Right kidney (tissue), 1 donor: ENCODE results near the gene ATP2B3.

Experiments used
- DNase-seq: peaks from one replicate; pipeline ENCODE4 v3.0.0-alpha.2; 2016

The ATP2B3 gene

DNA sequence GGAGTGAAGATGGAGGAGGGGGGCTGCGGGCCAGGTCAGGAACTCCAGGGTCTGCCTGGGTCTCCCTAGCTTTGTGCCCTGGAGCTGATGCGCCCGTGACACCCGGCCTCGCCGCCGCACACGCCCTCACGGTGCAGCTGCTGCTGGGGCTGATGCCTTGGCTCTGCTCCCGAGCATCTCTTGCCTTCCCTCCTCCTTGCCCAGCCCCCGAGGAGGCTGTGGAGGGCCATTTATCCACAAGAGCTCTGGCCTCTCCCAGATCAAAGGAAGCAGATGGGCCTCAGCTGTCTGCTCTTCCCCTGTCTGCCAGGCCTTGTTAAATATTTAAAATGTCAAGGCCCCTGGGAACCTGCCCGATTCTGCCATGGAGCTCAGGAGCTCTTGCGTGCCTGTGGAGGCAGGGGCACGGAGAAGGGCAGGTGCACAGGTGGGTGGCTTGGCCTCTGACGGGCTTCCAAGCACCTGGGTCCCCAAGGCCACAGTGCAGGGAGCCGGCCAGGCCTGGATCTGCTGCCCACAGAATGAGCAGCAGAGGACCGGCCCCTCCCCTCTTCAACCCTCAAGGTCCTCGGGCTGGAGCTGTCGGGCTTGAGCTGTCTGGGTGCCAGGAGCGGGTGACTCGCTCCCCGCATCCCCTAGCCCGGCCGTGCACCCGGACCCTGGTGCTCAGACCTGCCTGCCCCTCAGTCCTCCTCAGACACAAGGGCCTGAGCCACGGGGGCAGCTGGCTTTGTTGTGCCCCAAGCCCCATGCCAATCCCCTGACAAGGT is 20.3 kb downstream of the ATP2B3 start:
- no peak for DNase-seq

DNA sequence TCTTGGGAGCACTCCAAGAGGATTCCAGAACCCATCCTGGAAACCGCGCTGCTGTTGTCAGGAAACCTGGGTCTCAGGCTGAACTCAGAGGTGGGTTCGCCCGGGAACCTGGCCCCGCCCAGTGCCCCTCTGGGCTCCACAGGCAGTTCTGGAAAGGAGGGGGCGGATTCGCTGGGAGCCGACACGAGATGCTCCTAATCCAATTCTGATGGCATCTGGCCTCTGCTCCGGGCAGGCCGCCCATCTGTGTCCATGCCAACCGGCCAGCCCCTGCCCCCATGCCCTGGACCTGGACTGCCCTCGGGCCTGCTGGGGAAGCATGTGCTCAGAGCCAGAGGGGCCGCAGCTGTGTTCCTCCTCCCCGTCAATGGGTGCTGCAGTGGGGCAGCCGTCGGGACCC is 21.0 kb downstream of the ATP2B3 start:
- no peak for DNase-seq

DNA sequence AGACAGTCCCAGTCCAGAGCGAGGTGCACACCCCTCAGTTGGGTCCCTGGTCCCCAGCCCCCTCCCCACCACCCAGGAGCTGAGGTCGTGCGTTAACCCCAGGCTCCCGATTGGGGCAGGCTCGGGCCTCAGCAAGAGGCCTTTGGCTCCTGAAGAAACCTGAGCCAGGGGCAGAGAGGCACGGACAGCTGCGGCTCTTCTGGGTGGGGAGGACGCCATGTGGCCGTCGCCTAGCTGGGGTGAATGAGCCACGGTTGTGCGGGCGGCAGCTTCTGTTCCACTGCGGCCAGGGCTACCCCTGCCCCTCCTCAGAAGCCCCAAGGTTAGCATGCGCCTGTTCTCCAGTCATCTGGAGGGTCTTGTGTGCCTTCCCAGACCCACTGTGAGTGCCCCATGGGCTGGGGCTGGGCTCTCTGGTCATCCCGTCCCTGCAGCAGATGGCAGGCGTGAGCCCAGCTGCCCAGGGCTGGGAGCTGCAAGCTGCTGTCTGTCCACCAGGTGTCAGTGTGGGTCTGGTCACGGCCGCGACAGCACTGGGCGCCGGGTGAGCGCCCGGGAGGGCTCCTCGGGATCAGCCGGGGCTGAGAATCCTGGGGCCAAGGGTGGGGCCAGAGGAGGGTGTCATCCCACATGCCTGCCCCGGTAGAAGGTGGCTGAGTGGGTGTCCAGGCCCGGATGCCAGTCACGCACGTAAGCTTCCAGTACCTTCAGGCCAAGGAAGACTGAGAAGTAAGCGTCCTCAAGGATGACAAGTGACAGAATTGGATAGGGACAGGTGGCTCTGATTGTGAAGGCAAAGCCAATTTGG is 21.9 kb downstream of the ATP2B3 start:
- DNase-seq, result peak; percentile 59

DNA sequence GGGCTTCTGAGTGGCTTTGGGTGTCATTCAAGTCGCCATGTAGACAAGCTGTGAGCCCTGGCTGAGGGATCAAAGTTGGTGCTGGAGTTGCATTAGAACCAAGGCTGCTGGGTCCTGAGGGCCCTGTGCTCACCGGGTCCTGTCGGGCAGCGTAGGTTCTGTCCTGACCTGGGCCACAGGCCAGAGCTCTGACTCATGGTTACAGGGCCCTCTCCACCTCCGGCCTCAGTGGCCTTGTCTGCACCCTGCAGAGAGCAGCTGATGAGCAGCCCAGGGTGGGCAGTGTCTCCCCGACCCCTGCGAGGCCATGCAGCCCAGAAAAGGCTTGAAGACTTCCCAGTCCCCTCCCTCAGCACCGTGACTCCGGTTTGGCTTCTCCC is 22.5 kb downstream of the ATP2B3 start:
- no peak for DNase-seq

DNA sequence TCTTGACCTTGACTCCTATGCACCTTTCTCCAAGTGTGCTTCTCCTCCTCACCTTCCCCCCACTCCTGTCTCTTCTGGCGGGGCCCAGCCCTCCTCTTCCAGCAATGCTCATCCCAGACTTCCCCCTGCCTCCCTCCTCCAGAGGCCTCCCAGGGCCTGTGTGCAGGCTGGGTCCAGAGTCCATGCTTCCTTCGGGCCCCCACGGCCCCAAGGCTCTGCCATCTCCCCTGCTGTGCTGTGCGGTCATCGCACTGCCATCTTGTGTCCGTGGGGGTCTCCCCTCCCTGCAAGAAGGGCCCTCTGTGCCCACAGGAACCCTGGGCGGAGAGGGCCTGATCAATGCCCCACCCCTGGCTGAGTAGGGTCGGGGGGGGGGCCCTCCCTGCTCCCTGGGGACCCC is 27.3 kb downstream of the ATP2B3 start:
- DNase-seq, result no peak

DNA sequence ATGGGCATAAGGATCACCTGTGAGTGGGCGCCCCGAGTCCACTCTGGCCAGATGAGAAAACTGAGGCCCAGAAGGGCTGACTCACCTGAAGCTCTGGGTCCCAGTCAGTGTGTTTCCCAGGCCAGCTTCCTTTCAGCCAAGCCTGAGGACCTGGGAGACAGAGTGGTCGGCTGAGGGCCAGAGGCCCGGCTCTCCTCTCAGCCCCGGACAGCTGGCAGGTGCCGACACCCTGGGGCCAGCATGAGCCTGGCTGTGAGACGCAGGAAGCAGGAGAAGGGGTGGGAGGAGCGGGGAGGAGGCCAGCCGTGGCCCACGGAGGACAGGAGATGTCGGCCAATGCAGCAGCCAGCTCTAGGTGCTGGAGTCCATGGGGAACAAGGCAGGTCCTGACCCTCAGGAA is 28.9 kb downstream of the ATP2B3 start:
- DNase-seq, result no peak

DNA sequence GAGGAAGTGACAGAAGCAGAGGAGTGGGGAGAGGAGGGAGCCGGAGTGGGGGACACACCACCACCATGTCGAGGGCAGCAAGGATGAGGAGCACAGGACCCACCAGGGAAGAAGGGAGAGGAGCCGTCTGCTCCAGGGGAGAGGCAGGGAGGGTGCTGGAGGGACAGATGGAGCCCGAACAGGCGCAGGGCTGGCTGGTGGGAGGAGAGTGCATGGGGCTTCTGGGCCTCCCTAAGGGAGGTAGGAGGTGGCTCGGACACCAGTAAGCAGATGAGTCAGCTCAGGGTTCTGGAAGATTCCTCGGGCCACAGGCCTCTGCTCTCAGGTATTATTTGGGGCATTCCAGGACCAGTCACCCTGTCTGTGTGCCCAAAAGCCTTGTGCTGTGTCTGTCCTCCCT is 29.8 kb downstream of the ATP2B3 start:
- no peak for DNase-seq

DNA sequence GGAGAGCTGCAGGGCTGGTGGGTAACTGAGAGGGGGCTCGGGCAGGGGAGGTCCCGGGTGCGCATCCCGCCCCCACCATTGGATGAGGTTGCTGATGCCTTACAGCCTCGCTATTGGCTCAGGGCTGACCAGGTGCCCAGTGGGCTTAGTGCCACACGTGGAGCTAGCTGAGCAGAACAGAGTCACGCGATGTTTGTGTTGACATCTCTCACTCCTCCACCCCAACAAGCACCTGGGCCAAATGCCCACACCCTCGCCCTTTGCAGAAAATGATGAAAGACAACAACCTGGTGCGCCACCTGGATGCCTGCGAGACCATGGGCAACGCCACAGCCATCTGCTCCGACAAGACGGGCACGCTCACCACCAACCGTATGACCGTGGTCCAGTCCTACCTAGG is 31.8 kb downstream of the ATP2B3 start:
- DNase-seq, result no peak

DNA sequence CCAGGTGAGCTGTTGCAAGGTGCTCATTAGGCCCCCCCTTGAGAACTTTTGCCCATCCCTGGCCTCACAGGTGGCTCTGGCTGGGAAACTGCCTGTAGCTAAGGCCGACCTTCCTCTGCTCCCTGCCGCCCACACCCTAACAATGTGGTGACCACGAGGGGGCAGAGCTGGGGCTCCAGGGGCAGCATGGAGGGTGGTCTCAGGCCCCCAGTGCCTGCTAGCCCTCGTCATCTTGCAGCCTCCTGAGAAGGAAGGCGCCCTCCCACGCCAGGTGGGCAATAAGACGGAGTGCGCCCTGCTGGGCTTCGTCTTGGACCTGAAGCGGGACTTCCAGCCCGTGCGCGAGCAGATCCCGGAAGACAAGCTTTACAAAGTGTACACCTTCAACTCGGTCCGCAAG is 32.4 kb downstream of the ATP2B3 start:
- no peak for DNase-seq

DNA sequence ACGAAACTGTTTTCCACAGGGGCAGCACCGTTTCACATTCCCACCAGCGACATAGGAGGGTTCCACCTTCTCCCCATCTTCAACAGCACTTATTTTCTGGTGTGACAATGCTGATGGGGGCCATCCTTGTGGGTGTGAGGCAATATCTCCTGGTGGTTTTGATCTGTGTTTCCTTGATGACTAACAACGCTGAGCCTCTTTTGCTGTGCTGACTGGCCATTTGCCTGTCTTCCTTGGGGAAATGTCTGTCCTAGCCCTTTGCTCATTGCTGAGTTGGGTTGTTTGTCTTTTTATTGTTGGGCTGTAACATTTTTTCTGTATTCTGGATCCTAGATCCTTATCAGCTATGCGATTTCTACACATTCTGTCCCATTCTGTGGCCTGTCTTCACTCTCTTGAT is 33.7 kb downstream of the ATP2B3 start:
- DNase-seq, result no peak

DNA sequence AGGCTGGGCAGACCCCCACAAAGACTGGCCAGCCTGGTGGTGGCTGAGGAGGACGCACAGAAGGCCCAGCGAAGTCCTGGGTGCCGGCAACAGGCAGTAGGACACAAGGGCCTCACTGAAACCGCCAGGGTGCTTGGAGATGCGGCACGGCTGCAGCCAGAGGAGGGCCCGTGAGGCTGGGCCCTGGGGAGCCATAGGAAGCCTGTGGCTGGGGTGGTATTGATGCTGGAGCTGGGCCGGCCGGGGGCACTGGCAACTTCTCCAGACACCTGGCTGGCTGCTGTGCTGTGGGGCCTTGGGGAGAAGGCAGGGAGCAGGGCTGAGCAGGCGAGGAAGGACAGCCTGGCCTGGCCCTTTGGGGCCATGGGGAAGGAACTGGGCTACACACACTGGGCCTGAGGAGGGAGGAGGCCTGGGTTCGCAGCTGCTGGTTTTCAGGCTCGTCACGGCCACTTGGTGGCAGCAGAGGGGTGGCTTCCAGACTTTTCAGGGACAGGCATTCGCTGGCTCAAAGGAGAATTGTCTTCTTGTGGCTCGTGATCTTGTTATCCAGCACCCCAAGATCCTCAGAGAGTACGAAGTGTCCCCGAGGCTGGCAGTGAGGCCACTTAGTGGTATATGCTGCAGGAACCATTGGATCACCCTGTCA is 37.2 kb downstream of the ATP2B3 start:
- peak; percentile 42 for DNase-seq

DNA sequence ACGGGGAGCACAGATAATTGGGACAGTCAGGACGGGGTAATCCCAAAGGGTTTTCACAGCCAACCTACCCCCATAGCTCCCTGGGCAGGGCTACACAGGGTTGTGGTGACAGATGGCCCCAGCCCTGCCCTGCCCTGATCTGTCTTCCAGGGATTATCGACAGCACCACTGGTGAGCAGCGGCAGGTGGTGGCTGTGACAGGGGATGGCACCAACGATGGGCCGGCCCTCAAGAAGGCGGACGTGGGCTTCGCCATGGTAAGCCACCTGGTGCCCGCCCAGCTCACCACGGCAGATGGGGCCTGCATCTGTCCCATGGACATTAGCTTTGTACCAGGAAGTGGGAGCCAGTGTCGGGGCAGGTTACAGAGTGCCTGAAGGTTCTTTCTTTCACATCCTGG is 39.3 kb downstream of the ATP2B3 start:
- DNase-seq, result no peak

DNA sequence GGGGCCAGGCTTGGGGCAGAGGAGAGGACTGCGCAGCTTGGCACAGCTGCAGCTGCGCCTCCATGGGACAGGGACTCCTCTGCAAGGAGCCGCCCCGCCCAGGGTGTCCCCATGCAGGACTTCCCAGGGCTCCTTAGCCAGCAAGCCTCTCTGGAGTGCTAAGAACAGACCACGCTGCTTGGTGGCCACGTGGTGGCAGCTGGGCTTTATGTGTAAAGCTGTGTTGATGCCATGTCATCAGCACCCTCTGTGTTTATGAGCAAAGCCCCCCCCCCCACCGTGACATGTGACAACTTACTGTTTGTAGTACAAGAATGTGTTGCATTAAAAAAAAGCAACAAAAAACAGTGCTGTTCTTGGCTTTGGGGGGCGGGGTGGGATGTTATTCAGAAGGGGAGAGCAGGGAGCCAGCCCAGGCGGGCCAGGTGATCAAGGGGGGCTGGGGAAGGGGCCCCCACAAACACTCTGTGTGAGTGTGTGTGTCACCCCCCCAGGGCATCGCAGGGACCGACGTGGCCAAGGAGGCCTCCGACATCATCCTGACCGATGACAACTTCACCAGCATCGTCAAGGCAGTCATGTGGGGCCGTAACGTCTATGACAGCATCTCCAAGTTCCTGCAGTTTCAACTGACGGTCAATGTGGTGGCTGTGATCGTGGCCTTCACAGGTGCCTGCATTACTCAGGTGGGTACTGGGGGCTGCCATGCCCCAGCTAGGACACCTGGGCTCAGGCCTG is 40.3 kb downstream of the ATP2B3 start:
- DNase-seq, result no peak

DNA sequence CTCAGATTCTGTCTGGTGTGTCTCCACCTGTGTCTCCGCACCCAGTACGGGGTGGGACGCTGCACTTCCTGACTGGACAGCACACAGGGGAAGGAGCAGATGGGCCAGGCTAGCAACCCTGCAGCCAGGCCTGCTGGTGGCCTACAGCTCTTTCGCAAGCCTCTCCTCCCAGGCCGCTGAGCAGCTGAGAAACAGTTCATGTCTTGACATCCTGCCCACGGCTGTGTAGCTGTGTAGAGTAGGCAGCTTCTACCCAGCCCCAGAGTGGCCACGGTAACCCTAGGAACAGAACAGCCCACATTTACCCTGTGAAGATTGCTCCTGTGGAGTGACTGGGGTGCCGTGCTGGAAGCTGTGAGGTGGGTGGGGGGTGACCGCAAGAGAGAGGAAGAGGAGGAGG is 42.6 kb downstream of the ATP2B3 start:
- no peak for DNase-seq

DNA sequence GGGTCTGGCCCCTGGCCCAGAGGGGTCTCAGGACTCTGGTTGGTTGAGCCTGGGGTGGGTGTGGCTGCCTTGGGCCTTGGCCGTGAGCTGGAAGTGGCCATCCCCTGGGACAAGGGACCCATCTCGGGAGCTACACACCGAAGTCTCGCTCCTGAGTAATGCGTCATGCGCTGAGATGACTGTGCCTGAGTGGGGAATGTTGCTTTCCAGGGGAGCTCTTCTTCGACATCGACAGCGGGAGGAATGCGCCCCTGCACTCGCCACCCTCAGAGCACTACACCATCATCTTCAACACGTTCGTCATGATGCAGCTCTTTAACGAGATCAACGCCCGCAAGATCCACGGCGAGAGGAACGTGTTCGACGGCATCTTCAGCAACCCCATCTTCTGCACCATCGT is 43.0 kb downstream of the ATP2B3 start:
- no peak for DNase-seq

DNA sequence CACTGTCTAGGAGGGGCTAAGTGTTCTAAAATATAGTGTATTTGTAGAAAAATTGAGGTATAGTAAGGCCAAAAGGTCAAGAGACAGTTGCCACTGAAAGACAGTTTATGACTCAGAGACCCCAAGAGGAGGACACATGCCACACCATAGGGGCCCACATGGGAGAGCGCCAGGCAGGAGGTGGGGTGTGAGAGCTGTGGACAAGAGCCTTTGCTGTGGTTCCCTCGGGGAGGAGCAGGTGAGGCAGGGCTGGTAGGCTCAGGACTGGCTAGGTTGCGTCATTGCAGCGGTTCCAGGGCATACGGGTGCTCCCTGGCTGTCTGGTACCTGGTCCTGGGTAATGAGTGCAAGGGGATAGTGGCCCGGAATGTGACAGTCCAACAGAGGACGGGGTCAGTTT is 43.9 kb downstream of the ATP2B3 start:
- DNase-seq, result no peak

DNA sequence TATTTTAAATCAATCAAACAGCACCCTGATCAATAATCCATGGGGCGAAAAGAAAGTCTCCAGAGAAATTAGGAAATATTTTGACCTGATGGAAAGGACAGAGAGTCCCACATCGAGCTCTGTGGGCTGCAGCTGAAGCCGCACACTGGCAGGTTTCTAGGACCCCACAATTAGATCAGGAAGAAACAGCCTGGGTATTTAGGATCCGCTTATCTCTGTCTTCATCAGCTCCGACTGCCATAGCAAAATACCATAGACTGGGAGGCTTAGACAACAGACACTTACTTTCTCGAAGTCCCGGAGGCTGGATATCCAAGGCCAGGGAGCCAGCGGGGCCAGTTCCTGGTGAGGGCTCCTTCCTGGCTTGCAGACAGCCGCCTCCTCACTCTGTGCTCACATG is 45.1 kb downstream of the ATP2B3 start:
- no peak for DNase-seq

DNA sequence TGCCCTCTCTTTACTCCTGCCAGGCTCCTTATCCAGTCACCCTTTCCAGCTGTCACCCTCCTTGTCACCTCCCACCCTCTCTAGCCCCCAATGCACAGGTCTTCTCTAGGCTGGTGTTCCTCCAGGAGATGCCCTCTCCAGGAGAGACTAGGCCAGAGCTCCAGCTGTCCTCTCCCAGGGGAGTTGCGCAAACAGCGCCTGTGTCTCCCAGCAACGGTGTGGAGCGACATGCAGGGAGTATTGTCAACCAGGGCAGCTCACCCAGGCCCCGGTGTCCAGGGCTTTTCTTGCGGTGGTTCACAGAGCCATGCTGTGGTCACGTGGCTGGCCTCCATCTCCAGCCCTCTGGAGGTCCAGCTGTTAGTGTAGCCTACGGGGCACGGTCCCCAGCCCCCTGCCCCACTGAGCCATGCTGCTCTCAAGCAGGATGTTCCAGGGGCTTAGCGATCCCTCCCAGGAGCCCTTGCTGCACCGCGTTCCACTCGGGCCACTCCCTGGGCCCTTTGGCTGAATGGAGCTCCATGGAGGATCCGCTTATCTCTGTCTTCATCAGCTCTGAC is 46.7 kb downstream of the ATP2B3 start:
- DNase-seq, result no peak

DNA sequence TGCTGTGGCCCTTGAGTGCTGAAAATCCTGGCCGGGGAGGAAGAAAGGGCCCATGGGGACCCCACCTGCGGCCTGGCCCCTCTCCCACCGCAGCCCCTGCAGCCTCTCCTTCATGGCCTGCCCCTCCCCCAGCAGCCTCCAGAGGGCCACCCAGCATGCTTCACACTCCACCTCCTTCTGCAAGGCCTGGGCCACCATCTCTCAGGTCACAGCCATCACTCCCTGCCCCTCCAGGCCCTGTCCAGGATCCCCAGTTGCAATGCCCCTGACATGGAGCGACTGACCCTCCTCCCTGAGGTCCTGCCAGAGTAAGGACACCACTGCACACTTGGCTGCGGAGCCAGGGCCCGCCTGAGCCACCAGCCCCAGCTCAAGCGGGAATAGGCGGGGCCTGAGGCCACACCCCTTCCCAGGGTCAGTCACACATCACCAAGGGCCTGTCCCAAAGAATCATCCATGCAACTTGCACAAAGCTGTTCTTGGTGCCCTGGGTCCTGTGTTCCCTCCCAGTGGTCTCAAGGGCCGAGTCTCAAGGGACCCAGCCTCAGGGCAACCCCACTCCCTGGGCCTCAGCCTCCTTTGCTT is 48.6 kb downstream of the ATP2B3 start:
- no peak for DNase-seq

DNA sequence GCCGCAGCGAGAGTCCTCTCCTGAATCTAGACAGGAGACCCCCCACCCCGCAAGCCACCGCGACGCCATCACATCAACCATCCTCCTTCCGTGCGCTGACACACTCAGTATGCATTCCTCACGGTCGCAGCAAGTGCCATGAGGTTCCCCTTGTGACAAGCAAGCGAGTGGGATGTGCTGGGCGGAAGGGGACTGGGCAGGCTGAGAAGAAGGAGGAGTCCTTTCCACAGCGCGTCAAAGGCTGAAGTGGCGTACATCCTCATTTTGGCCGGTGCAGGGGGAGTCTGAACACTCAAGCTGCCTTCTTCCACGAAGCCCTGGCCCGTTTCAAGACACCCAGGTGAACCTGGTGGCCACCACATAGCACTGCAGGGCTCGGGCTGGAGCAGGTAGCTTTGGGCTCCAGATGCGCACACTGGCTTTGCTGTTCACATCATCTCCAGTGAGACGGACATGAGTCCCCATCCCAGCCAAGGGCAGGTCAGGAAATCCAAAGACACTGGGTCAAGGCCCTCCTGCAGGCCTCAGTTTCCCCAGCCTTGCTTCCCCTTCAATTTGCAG is 51.1 kb downstream of the ATP2B3 start:
- no peak for DNase-seq

DNA sequence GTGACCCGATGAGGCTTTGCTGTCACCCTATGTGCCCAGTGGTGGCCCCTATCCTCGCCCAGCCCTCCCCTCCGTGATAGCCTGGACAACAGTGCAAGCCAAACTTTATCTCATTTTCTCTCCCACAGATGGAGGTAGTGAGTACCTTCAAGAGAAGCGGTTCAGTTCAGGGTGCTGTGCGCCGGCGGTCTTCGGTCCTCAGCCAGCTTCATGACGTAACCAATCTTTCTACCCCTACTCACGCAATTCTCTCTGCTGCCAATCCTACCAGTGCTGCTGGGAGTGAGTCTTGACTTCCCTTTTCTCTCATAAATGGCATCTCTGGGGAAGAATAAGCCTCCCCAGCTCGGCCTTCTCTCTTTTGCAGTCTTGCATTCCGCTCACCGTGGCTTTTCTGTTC is 52.0 kb downstream of the ATP2B3 start:
- no peak for DNase-seq

DNA sequence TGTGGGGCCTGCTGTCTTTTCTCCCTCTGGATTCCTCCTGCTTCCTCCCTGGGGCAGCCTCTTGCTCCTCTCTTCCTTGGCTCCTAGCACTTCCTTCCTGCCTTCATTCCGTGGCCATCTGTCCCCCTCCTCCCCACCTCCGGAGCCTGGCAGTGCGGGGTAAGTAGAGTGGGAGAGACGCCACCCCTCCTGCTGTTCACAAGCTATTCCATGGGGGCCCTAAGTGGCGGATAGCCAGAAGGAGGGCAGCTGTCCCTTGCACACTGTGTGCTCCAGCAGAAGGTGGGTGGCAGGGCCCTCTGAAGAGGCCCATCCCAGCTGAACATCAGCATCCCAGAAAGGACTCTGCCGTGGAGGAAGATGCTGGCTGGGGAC is 54.1 kb downstream of the ATP2B3 start:
- DNase-seq, result no peak
